HEK293T (cell line): ENCODE measurements around the gene THSD7A.

ENCODE experiments used
- ARNT ChIP-seq: fragments of 450-650 bp; IDR thresholded peaks from 2 replicates; pipeline ENCODE4 v1.6.1; 2017; ENCODE audit warnings: mild to moderate bottlenecking
- BHLHE40 ChIP-seq: fragments of 450-650 bp; IDR thresholded peaks from 2 replicates; pipeline ENCODE4 v1.6.1; 2016; ENCODE audit warnings: mild to moderate bottlenecking, moderate library complexity, borderline replicate concordance
- ELF4 ChIP-seq: fragments of 450-650 bp; IDR thresholded peaks from 2 replicates; pipeline ENCODE4 v1.6.1; 2017; ENCODE audit warnings: antibody characterized with exemption
- FOXM1 ChIP-seq: fragments of 450-650 bp; IDR thresholded peaks from 2 replicates; pipeline ENCODE4 v1.6.1; 2017; ENCODE audit warnings: mild to moderate bottlenecking, borderline replicate concordance
- HDGF ChIP-seq: fragments of 450-650 bp; IDR thresholded peaks from 2 replicates; pipeline ENCODE4 v1.6.1; 2017; ENCODE audit warnings: antibody characterized with exemption, borderline replicate concordance
- LEF1 ChIP-seq: fragments of 450-650 bp; IDR thresholded peaks from 2 replicates; pipeline ENCODE4 v1.6.1; 2017; ENCODE audit warnings: mild to moderate bottlenecking, borderline replicate concordance
- SP1 ChIP-seq: fragments of 450-650 bp; IDR thresholded peaks from 2 replicates; pipeline ENCODE4 v1.6.1; 2017
- SUZ12 ChIP-seq: fragments of 450-650 bp; IDR thresholded peaks from 2 replicates; pipeline ENCODE4 v1.6.1; 2016; ENCODE audit warnings: mild to moderate bottlenecking
- TARDBP ChIP-seq: fragments of 450-650 bp; IDR thresholded peaks from 2 replicates; pipeline ENCODE4 v1.6.1; 2016

GRCh38 chr7:11810043-11810625 lies 21.9 kb downstream of the THSD7A start:
- TF ChIP-seq FOXM1 (no peak), ELF4 (no peak), LEF1 (no peak), SP1 (no peak), BHLHE40 (no peak), SUZ12 (no peak), HDGF (no peak), TARDBP (no peak), ARNT (no peak)
